Iris pigment epithelial cell (primary cell): ENCODE measurements around the gene PIGU.
A peak's percentile ranks its signal among the peaks of the same experiment; 100 is the strongest.
"Not testable (repeated sequence)": the region's sequence is repeated elsewhere in the genome, so short reads cannot be mapped to it uniquely, and the experiment has no call there.

Experiments
- DNase-seq: peaks from one replicate; pipeline ENCODE4 v3.0.0-alpha.2; 2011; ENCODE audit warnings: low read depth

Gene PIGU, protein sequence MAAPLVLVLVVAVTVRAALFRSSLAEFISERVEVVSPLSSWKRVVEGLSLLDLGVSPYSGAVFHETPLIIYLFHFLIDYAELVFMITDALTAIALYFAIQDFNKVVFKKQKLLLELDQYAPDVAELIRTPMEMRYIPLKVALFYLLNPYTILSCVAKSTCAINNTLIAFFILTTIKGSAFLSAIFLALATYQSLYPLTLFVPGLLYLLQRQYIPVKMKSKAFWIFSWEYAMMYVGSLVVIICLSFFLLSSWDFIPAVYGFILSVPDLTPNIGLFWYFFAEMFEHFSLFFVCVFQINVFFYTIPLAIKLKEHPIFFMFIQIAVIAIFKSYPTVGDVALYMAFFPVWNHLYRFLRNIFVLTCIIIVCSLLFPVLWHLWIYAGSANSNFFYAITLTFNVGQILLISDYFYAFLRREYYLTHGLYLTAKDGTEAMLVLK

DNA sequence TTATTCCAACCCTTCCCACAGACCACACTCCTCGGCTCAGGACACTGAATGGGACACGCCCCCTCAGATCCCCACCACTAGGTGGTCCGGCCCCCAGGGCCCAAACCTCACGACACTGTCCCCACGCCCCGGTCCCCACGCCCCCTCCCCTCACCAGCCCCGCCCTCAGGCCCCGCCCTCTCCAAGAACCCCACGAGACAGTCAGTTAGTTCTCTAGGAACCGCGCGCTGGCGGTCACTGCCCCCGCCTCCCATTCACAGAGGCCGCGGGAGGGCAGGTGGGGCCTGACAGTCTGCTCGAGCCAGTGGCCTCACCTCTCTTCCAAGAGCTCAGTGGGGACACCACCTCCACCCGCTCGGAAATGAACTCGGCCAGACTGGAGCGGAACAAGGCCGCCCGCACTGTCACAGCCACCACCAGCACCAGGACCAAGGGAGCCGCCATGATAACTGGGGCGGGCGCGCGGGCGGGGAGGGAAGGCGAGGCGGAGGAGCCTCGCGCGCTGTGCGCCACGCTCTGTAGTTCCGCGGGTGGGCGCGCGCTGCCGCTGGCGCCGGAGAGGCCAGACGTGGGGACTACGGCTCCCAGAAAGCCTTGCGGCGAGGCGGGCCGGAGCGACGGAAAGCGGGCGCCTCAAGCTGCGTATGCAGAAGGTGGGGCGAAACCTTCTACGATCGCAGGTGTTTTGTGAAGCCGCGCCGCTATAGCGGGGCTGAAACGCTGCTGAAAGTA lies at the start of gene PIGU:
TSS of gene PIGU (minus strand) at position 451 of the 732 bp plus-strand sequence. CDS start at position 444, 7 bp downstream.
- peak; percentile 97 for DNase-seq

DNA sequence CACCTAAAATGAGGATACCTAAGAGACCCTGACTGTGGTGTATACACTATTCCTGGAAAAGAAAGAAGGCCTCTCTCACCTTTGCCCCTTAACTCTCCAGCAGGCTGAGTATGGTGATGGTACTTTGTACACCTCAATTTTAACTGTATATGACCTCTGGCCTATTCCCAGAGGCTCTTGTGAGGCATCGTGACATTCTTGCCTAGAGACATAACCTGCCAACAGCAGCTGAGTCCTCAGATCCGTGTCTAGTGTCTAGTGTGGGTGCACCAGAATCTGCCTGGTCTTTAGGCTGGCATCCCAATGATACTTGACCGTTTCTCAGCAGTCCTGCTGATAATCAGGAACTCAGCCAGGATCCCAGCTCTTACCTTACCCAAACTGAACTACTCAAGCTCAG lies 47.3 kb upstream of the PIGU start:
- DNase-seq: no peak

DNA sequence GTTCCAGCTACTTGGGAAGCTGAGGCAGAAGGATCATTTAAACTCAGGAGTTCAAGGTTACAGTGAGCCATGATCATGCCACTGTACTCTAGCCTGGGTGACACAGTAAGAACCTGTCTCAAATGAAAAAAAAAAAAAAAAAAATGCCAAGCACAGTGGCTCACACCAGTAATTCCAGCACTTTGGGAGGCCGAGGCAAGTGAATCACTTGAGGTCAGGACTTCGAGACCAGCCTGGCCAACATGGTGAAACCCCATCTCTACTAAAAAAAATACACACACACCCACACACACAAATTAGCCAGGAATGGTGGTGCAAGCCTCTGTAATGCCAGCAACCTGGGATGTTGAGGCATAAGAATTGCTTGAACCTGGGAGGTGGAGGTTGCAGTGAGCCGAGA lies 45.7 kb upstream of the PIGU start:
- peak; percentile 13 for DNase-seq

DNA sequence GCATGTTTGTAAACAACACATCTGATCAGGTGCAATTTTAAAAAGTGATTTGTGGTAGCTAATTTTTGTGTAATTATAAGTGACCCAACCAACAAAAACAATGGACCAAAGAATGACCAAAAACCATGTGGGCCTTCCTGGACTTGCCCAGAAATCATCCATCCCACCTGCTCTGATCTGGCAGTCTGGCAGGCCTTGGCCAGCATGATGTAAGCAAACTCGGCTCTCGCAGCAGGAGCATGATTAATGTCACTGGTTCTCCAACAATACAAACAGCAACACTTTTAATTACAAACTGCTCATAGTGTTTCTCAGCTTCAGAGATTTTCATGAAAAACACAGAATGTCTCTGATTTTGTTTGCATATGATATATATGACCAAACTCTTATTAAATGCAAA lies 43.4 kb upstream of the PIGU start:
- DNase-seq: peak; percentile 21

DNA sequence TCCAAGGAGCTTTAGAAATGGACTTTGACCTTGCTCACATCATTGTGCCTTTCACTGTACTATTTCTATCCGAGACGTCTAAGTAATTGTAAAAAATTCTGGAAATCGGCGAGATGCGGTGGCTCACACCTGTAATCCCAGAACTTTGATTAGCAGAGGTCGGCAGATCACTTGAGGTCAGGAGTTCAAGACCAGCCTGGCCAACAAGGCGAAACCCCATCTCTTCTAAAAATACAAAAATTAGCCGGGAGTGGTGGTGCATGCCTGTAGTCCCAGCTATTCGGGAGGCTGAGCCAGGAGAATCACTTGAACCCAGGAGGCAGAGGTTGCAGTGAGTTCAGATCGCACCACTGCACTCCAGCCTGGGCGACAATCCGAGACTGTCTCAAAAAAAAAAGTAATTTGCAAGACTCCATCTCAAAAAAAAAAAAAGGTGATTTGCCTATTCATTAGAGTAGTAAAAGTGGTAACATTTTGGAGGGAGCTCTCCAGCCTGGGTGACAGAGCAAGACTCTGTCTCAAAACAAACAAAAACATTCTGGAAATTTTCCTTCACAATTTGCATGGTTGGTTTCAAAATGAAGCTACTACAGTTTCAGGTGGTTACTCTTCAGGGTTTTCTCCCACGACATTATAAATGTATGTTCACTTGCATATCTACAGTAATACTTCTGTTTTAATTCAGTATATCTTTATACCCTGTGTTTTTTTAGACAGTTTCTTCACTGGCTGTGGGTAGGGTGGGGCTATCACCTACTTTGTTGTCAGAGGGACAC lies 42.5 kb upstream of the PIGU start:
- DNase-seq: not testable (repeated sequence)

DNA sequence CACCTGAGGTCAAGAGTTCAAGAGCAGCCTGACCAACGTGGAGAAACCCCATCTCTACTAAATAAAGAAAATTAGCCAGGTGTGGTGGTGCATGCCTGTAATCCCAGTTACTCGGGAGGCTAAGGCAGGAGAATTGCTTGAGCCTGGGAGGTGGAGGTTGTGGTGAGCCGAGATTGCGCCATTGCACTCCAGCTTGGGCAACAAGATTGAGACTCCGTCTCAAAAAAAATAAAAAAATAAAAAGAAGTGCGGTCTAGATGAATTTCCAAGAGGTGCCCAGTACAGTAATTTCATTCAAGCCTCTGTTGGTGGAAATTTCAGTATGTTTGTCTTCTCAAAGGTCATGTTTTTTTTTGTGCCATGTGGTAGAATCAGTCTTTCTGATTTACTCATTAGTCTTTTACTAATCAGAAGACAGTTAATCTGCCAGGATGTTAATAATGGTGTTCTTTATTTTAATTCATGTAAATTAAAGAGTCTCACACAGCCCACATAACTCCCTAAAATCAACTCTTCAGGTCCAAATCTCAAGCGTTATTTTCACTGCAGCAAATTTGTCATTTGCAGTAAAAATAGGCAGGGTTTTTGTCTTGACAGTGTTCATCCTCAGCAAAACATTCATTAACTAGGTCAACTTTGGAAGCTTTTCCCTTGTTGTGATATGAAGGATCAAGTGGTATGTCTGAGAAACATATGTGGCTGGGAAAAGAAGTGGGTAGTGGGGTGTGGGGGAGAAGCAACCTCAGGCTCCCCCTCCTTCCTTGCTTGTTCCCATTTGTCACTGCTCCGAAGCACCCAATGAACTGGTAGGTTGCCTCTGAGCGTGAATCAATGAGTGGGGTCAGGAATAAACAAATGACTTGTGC lies 40.6 kb upstream of the PIGU start:
- DNase-seq: no peak

DNA sequence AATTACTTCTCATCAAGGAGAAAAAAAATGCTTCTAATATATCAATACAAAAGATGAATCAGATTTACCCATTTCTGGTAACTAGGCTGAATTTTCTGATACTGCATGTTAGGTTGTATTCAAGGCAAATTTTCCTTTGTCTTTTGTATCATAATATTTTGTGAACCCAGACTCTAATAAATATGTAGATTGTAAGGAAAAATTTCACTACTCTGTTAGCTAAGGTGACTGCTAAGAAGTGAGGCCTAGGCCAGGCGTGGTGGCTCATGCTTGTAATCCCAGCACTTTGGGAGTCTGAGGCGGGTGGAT lies 40.0 kb upstream of the PIGU start:
- DNase-seq: no peak

DNA sequence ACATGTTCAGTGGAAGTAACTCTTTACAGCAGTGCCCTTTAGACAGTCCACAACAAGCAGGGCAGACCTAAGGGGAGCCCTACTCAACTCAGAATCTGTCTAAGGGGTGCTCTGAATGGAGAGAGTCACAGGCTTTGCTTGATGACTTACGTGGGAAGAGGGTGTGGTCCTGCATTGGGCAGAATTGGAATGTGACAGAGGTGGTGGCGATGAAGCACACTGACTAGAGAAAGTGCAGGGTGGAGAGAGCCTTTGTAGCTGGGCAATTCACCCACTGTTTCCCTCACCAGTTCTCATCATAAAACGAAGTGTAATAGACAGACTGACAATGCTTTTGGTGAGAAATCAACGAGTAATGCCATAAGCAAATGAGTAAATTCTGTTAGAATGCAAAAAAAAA lies 38.5 kb upstream of the PIGU start:
- no peak for DNase-seq

DNA sequence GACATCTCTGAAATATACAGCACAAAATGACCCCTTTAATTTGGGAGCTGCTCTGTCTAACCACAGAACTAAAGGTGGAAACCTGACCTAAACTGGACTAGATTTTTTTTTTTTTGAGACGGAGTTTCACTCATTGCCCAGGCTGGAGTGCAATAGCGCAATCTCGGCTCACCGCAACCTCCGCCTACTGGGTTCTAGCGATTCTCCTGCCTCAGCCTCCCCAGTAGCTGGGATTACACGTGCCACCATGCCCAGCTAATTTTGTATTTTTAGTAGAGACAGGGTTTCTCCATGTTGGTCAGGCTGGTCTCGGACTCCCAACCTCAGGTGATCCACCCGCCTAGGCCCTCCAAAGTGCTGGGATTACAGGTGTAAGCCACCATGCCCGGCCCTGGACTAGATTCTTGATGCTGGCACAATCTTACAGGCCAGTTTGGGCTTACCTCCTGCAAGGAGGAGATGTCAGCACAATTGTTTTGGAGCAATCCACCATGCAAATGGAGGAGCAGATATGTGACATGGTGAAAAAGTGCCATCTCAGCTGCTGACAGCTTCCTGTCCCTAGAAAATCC lies 37.1 kb upstream of the PIGU start:
- not testable (repeated sequence) for DNase-seq

DNA sequence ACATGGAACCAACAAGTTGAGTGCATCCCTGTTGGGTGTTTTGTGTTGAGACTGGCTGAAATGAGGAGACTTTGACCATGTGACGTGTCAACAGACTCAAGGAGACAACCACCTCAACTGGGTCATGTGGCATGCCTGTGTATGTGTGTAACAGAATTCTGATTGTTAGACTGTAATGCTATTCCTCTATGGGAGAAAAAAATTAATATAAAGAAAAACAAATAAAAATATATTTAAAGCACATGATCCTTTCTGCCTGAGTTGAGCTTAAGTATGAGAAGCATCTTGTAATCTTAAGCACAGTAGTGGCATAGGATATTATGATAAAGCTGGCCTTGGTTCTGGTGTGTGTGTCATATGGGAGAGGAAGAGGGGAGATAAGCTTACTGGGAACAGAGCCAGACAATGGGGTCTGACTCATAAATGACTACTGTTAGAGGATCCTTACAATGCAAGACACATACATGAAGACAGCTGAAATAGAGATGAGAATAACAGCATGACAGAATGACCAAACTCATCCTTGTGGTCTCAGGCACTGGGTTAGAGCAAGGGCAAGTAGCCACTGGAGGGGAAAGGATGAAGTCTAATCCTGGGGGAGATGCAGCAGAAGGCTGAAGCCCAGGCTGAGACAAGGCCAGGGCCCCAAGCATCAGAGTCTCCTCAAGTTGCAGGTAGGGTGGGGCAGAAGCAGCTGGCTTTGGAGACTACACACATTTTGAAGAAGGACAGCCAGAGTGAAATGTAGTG lies 36.5 kb upstream of the PIGU start:
- DNase-seq: peak; percentile 100

DNA sequence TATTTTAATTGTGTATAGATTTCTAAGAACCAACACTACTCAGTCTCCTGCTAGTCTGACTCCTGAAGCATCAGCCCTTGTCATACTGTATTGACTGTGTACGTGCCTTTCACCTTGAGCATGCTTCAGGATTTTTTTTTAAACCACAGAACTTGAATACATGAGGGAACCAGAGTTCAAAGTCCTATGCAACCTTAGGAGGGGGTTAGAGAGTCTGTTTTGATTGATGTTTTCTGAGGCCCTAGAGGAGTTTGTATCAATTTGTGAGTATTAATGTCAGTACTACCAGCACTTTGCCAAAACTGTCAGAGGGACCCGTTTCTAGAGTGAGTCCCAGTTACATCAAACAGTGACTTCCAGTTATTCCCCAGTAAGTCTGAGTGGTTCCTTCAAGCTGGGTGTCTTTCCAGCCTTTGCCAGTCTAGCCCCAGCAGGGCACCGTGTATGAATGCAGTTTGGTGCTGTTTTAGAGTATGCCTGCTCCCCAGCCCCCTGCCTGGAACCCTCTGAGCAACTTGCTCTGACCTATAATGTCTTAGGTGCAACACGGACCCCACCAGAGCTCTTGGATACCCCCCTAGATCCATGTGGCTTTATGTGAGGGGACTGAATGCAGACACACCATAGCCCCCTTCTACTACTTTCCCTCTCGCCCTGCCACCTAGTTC lies 35.8 kb upstream of the PIGU start:
- DNase-seq: no peak

DNA sequence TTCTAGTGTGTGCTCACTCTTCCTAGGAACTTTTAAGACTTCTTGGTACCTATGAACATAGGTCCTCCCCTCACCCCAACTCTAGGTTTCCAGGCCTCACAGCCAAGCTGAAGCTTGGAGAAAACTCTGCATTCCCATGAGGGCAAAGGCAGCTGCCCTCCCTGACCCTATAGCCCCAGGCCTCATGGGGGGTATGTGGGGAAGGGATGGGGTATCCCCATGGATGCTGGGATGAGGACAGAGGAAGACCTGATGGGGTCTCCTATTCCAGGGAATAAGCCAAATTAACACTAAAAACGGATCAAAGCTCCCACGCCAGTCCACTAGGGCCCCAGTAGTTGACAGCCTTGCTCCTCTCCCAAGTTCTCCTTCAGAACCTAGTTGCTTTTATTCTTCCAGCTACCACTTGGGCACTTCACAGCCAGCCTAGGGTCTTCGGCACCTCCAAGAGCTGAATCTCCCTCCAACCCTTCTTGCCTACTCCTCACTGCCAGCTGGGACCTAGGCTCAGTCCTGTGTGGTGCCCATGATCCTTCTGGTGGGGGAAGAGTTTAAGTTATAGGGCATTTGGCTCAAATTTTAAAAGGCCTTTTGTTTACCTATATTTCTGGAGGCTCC lies 35.0 kb upstream of the PIGU start:
- DNase-seq: no peak

DNA sequence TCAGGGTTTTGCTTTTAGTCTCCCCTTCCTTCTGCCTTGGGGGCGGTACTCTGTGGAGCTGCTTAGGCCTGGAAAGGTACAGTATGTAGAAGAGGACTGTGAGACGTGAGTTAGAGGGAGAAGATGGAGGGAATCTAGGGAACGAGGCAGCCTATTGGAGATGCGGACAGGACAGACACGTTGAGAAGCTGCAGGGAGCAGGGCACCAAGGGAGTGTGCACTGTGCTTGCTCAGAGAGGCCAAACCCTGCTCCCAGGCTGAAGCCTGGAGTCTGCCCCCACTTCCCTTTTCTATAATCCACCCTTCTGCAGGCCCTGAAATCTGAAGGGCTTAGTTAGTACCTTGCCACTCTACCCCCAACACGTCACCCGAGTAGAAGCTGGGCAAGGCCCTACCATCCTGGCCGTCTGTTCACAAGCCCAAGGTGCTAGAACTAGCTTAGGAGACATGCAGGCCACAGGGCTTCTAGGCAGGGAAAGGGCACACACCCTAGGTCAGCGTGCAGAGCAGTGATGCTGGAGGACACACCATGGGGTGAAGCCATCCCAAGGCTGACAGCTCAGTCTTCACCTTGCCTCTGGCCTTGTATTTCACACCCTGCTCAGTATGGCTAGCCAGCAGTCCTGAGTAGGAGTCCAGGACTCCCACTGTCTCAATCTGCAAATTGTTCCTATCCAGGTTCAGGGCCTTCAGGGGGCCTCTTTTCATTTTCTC lies 34.1 kb upstream of the PIGU start:
- DNase-seq: no peak

DNA sequence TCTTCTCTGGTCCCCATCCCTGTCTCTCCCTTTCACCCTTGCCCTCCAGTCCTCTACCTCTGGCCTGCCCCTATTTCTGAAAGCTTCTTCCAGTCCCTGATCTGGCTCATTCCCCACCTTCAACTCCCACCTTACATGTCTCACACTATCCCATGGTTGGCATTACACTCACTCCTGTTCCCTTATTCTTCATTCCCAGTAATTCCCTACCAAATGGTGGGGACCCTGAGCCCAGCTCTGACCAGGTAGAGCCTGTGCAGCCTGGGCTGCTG lies 33.6 kb upstream of the PIGU start:
- DNase-seq: no peak

DNA sequence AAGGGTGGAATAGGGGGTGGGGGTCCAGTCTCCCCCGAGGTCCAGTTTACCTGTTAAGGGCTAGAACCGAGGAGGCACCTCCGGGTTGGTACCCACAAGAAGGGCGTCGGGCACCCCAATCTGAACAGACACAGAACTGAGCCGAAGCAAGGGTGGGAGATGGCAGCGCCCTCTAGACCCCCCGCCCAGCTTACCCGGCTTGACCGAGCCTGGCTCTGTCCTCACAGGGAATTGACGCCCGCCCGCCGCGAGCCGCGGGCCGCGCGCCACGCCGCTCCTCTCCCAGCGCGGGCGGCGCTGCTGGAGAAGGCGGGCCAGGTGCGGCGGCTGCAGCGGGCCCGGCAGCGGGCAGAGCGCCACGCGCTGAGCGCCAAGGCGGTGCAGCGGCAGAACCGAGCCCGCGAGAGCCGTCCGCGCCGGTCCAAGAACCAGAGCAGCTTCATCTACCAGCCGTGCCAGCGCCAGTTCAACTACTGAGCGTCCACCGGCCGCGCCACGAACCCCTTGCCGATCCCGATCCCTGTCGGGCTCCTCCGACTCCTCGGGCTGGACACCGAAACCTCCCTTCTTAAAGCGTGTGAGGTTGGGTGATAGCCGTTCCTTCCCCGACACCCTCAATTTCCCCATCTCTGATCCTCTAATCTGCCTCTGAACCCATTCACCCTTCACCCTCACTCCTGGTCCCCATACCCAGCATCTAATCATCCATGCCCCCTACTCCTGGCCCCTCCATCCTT lies 33.1 kb upstream of the PIGU start:
- DNase-seq: peak; percentile 65

DNA sequence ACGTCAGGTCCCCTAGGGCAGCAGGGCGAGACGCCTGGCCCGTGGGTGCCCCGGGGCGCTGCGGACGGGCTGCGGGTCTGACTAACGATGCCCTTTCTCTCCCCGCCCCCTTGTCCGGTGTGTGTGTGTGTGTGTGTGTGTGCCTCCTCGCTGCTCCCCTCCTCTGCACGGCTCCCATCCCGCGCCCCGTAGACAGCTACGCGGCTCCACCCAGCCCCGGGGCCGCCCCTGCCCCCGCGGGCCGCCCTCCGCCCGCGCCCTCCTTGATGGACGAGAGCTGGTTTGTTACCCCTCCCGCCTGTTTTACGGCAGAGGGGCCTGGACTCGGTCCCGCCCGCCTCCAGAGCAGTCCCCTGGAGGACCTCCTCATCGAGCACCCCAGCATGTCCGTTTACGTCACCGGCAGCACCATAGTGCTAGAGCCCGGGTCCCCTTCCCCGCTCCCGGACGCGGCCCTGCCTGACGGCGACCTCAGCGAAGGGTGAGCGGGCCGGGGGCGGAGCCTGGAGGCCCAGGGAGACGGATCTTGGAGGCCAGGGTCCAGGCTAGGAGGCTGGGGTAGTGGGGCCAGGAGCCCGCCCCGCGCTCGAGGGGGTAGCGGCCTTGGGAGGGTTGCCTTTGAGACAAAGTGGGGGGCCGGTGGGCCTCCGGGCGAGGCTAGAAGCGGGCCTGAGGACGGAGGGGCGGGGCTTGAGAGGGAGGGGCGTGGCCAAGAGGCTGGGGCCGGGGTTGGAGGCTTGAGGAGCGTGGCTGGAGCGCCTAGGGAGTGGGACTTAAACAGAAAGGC lies 32.3 kb upstream of the PIGU start:
- peak; percentile 83 for DNase-seq

DNA sequence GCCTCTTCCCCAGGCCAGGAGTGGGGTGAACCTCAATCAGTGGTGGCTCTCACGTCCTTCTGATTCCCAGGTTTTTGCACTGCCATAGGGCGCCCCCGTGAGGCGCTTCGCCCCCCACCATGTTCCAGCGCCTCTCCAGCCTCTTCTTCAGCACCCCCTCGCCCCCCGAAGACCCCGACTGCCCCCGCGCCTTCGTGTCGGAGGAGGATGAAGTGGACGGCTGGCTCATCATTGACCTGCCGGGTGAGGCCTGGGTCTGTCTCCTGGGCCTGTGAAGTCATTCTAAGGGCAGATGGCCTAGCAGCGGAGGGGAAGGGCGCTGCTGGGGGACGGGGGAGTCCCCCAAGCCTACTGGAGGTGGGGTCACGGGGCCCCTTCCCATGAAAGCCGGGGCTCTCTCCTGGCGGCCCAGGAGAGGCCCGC lies 31.7 kb upstream of the PIGU start:
- DNase-seq: peak; percentile 43
